Astrocyte of the cerebellum (primary cell): ENCODE measurements around the gene TMEM231.
"Not testable (repeated sequence)": the region's sequence is repeated elsewhere in the genome, so short reads cannot be mapped to it uniquely, and the experiment has no call there.

ENCODE experiments used
- DNase-seq: peaks from one replicate; pipeline ENCODE4 v3.0.0-alpha.2; 2011; ENCODE audit warnings: low read depth
- H3K4me3 ChIP-seq: 2 replicates; pipeline ENCODE4 v1.5.1; 2011; ENCODE audit warnings: mild to moderate bottlenecking, low read depth, low read length, moderate library complexity
- in situ Hi-C: cut with HindIII; loops from 2 replicates; pipeline ENCODE4 v1.10.0; 2017; ENCODE audit warnings: low sequenced_read_pairs
- TF ChIP-seq, protein P1 (sequence below): IDR thresholded peaks from 2 replicates; pipeline ENCODE4 v1.5.1; 2012; ENCODE audit warnings: low read length, low read depth, moderate library complexity, mild to moderate bottlenecking; ENCODE audit errors: missing control alignments

Gene TMEM231

DNA sequence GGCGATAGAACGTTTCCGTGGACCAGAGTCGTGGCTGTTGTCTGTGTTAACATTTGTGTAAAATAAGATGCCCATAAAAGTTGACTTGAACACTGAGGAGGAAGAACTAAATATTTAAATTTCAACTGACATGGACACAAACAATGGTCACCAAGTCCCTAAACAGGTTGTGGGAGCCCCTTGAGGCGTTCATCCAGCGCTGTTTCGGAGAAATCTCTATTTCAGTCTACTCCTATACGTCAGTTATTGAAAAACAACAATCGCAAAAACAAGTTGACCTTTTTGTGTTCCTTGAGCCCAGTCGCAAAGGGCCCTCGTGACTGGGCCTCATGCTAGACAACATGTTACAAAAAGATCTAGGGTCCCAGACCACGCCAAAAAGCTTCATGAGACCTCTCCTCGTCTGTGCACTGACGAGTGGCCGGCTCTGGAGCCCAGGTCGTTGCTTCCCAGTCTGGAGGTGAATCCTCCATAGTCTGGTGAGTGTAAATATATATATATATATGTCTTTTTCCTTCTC is 439 bp upstream of the TMEM231 start:
- peak overlapping the region; percentile 65 for H3K4me3 ChIP-seq
- in situ Hi-C loops: no loop called here
- TF ChIP-seq, protein P1, sequence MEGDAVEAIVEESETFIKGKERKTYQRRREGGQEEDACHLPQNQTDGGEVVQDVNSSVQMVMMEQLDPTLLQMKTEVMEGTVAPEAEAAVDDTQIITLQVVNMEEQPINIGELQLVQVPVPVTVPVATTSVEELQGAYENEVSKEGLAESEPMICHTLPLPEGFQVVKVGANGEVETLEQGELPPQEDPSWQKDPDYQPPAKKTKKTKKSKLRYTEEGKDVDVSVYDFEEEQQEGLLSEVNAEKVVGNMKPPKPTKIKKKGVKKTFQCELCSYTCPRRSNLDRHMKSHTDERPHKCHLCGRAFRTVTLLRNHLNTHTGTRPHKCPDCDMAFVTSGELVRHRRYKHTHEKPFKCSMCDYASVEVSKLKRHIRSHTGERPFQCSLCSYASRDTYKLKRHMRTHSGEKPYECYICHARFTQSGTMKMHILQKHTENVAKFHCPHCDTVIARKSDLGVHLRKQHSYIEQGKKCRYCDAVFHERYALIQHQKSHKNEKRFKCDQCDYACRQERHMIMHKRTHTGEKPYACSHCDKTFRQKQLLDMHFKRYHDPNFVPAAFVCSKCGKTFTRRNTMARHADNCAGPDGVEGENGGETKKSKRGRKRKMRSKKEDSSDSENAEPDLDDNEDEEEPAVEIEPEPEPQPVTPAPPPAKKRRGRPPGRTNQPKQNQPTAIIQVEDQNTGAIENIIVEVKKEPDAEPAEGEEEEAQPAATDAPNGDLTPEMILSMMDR: no peak
- DNase-seq: no peak

DNA sequence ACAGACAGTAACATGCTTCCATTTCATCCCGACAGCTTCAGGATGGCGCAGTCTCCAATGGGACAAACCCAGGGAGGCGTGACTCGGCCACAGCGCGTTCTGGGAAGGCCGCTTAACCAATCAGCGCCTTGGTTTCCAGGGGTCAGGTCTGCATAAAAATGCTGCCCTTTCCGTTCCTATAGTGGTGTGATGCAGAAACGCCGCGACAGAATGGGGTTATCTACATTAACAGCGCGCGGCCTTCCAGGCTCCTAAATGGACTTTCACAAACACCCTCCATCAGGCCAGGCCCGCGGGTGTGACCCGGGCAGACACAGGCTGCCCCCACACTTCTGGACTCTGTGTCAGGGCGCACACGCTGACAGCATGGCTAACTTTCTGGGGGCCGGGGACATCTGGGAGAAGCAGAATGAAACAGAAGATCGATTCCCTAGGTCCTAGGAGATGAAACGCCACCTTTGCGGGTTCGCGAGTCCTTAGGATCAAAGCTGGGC is 792 bp downstream of the TMEM231 start:
- in situ Hi-C loops: no loop called here
- peak overlapping the region; percentile 65 for H3K4me3 ChIP-seq
- TF ChIP-seq, protein P1: no peak
- peak; percentile 63 for DNase-seq

DNA sequence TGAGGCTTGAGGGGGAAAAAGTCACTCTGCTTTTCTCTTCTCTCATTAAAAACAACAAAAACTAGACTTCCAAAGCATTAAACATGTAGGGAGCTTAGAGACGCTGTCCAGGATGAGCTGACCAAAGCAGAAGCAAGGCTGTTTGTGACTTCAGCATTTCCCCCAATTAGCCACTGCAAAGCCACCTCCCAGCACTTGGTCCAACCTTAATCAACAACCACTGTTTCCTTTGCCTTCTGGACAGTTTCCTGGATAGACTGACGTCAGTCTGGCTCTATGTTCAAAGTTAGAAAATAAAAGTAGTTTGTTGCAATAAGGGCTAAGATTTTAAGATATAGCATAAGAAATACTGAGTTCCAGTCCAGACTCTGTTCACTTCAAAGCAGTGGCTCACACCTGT is 3.1 kb downstream of the TMEM231 start:
- TF ChIP-seq, protein P1: no peak
- in situ Hi-C loops: no loop called here

DNA sequence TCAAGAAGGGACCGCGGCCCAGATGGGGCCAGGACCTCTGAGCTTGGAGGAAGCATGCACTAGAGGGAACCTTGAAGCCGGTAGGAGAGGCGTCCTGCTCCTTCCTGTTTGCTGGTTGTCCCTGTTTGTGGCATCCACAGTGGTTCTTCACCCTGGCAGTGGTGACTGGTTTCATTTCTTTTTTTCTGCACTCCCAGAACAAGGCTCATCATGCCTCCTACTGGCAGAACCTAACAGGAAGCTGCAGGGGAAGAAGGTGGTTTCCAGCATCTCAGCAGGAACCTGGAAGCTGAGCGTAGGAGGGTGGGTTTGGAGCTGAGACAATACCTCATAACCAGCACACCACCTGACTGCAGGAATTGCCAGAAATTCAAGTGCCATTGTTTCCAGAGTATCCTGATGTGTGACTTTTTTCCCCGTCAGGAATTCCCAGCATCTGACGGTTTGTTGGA is 5.8 kb downstream of the TMEM231 start:
- TF ChIP-seq, protein P1: peak; percentile 79
- in situ Hi-C loops: no loop called here
- peak overlapping the region; percentile 7 for H3K4me3 ChIP-seq
- DNase-seq: peak; percentile 83

More for the DNA sequence above, 3.1 kb downstream of the TMEM231 start:
- no peak for DNase-seq
- no peak overlapping the region for H3K4me3 ChIP-seq

DNA sequence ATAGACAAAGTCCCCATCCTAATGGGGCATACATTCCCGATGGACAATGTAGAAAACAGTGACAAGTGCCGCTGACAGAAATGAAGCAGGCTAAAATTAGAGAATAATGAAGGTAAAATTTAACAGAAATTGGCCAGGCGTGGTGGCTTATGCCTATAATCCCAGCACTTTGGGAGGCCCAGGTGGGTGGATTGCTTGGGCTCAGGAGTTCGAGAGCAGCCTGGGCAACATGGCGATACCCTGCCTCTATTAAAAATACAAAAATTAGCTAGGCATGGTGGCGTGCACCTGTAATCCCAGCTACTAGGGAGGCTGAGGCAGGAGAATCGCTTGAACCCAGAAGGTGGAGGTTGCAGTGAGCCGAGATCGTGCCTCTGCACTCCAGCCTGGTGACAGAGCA is 7.6 kb downstream of the TMEM231 start:
- DNase-seq, in situ Hi-C loops: not testable (repeated sequence)

DNA sequence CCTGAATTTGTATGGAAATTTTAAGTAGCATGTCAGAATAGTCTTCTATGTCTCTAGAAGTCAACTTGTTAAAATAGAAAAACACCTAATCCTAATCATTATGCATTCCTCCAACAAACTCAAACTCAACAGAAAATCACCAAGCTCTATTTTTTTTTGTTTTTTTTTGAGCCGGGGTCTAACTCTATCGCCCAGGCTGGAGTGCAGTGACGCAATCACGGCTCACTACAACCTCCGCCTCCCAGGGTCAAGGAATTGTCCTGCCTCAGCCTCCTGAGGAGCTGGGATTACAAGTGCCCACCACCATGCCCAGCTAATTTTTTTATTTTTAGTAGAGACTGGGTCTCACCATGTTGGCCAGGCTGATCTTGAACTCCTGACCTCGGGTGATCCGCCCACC is 9.8 kb downstream of the TMEM231 start:
- in situ Hi-C loops: no loop called here
- H3K4me3 ChIP-seq: no peak overlapping the region
- DNase-seq: no peak
- TF ChIP-seq, protein P1: no peak

More for the DNA sequence above, 7.6 kb downstream of the TMEM231 start:
- not testable (repeated sequence) for H3K4me3 ChIP-seq

DNA sequence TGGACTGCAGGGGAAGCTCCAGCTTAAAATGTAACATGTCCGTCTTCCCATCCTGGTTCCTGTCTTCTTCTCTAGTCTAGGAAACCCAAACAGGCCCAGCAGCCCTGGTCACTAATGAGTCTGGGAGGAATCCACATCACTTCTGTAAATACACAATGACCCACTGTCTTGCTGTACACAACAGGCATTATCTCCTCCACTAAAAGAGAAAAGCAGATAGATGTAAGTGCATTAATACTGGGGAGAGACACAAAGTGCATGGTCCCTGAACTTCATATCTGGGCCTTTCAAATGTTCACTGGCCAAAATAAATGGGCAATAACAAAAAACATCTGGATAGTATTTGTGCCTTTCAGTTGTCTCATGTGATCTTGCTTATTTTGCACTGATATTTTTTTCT is 10.2 kb downstream of the TMEM231 start:
- in situ Hi-C loops, H3K4me3 ChIP-seq, DNase-seq: not testable (repeated sequence)

DNA sequence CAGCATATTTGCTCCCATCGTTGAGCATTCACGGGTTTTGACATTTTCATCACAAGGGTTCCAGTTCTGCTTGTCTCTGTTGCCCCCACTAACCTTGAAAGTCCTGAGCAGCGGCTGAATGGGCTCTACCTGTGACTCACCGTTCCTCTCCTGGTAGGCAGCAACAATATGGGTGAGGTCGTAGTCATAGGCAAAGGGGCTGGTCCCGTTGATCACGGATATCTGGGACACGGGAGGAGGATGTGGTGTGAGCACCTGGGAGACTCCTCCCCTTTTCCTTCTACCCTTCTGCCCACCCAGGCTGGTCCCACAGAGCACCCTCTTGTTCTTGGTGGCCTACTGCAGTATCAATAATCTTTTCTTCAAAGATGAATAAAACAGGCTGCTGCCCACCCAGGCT is 13.6 kb downstream of the TMEM231 start:
- H3K4me3 ChIP-seq, in situ Hi-C loops, DNase-seq: not testable (repeated sequence)
